HCT116 (cell line): ENCODE measurements around the gene BRD4. TPM values are rescaled to one million over a fixed set of nuclear protein-coding genes. Genes with fewer than 3 reads are reported as not detected.

Experiments
- ATAC-seq: fragments of 200-7000 bp; cut with Tn5 transposase; 2 replicates; pipeline ENCODE4 v1.9.1; 2020; ENCODE audit warnings: mild to moderate bottlenecking, moderate library complexity
- BruUV-seq: library from RNA; stranded (reverse); fragments of 400-500 nt; replicated peaks from 2 replicates; lab custom pipeline; 2021; lab: Mats Ljungman, UMichigan
- CTCF ChIA-PET: fragments of 300-600 bp; sonication (Branson Sonifier 250); formaldehyde crosslinking; loops from one replicate; lab custom pipeline; 2021; ENCODE audit warnings: antibody characterized with exemption; lab: Charles Lee
- POLR2A ChIA-PET: fragments of 300-600, 350-600 bp; sonication (Branson Sonifier 250); formaldehyde crosslinking; loops from one replicate; lab custom pipeline; 2021; ENCODE audit warnings: antibody characterized with exemption; lab: Charles Lee
- RAD21 ChIA-PET, 2 experiments: fragments of 300-600 bp; sonication (Branson Sonifier 250); formaldehyde crosslinking; loops; one replicate each; lab custom pipeline; 2023; ENCODE audit warnings: low total read pairs in 2 of 2; ENCODE audit not compliant: uncharacterized antibody in 2 of 2, unreplicated experiment in 2 of 2, low non-redundant PET in 1 of 2; lab: Charles Lee
- DNase-seq: peaks from one replicate; pipeline ENCODE4 v3.0.0-alpha.2; 2010; ENCODE audit warnings: low read depth, low spot score
- H2AFZ ChIP-seq: fragments of 200-600 bp; shearing (Covaris generic), sonication (generic); 2 replicates; pipeline ENCODE4 v1.6.1; 2017; ENCODE audit warnings: low read depth, mixed run types, mixed read lengths, antibody characterized with exemption, low read length; ENCODE audit not compliant: poor library complexity, severe bottlenecking
- H3K27ac ChIP-seq: 2 replicates; pipeline ENCODE4 v1.5.1; 2012; ENCODE audit warnings: low read depth, low read length
- H3K27me3 ChIP-seq: fragments of 200-600 bp; sonication (generic); 2 replicates; pipeline ENCODE4 v1.6.1; 2016; ENCODE audit warnings: mixed run types, low read length, mixed read lengths; ENCODE audit not compliant: insufficient read depth
- H3K36me3 ChIP-seq, 2 experiments: fragments of 200-500 bp in 1 of 2; fragments of 200-600 bp in 1 of 2; sonication (Bioruptor generic) in 1 of 2; sonication (generic) in 1 of 2; 2 replicates each; pipeline versions ENCODE4 v1.5.1 to v1.6.1; 2014 to 2016; ENCODE audit warnings: low read length in 2 of 2, inconsistent platforms in 1 of 2, mixed read lengths in 1 of 2, mixed run types in 1 of 2; ENCODE audit not compliant: insufficient read depth in 2 of 2, control insufficient read depth in 1 of 2
- H3K4me1 ChIP-seq, 2 experiments: fragments of 200-600 bp in 1 of 2; sonication (generic) in 1 of 2; 2 replicates each; pipeline versions ENCODE4 v1.5.1 to v1.6.1; 2012 to 2017; ENCODE audit warnings: low read length in 2 of 2, inconsistent platforms in 1 of 2, mild to moderate bottlenecking in 1 of 2, mixed read lengths in 1 of 2, mixed run types in 1 of 2, moderate library complexity in 1 of 2; ENCODE audit not compliant: insufficient read depth in 2 of 2, control insufficient read depth in 1 of 2
- H3K4me2 ChIP-seq: fragments of 200-600 bp; sonication (generic); 2 replicates; pipeline ENCODE4 v1.6.1; 2017; ENCODE audit warnings: mixed run types, low read length, mixed read lengths
- H3K4me3 ChIP-seq, 2 experiments: fragments of 200-600 bp in 1 of 2; sonication (generic) in 1 of 2; replicated peaks in 1 of 2; 2 replicates each; pipeline ENCODE4 v1.5.1; 2011 to 2016; ENCODE audit warnings: low read length in 2 of 2, control low read depth in 1 of 2, low read depth in 1 of 2, mild to moderate bottlenecking in 1 of 2, mixed read lengths in 1 of 2, mixed run types in 1 of 2
- H3K79me2 ChIP-seq: fragments of 200-600 bp; sonication (generic); 2 replicates; pipeline ENCODE4 v1.6.1; 2017; ENCODE audit warnings: mild to moderate bottlenecking, mixed run types, low read length, moderate library complexity, mixed read lengths; ENCODE audit not compliant: insufficient read depth
- H3K9ac ChIP-seq: fragments of 200-600 bp; sonication (generic); 2 replicates; pipeline ENCODE4 v1.6.1; 2016; ENCODE audit warnings: low read length, mixed read lengths
- H3K9me2 ChIP-seq: fragments of 200-600 bp; sonication (generic), shearing (Covaris generic); 2 replicates; pipeline ENCODE4 v1.6.1; 2017; ENCODE audit warnings: mixed run types, mild to moderate bottlenecking, moderate library complexity; ENCODE audit not compliant: insufficient read depth
- H3K9me3 ChIP-seq, 2 experiments: fragments of 200-500 bp in 1 of 2; fragments of 200-600 bp in 1 of 2; sonication (Bioruptor generic) in 1 of 2; sonication (generic) in 1 of 2; 2 replicates each; pipeline ENCODE4 v1.6.1; 2014 to 2017; ENCODE audit warnings: low read length in 2 of 2, mixed read lengths in 2 of 2, inconsistent platforms in 1 of 2, low read depth in 1 of 2, mild to moderate bottlenecking in 1 of 2, mixed run types in 1 of 2, moderate library complexity in 1 of 2; ENCODE audit not compliant: control insufficient read depth in 1 of 2, insufficient read depth in 1 of 2
- H4K20me1 ChIP-seq: fragments of 200-600 bp; sonication (generic), shearing (Covaris generic); 2 replicates; pipeline ENCODE4 v1.6.1; 2017; ENCODE audit warnings: mixed run types, mild to moderate bottlenecking, moderate library complexity; ENCODE audit not compliant: insufficient read depth
- CTCF ChIP-seq, 3 experiments: fragments of 200-600 bp in 1 of 3; sonication (generic) in 1 of 3; IDR thresholded peaks in 2 of 3; conservative IDR thresholded peaks in 1 of 3; 2 replicates each; pipeline ENCODE4 v1.5.1; 2012 to 2017; ENCODE audit warnings: low read depth in 2 of 3, low read length in 2 of 3, antibody characterized with exemption in 1 of 3, borderline replicate concordance in 1 of 3, control low read depth in 1 of 3, mild to moderate bottlenecking in 1 of 3, mixed read lengths in 1 of 3, mixed run types in 1 of 3, moderate library complexity in 1 of 3; ENCODE audit not compliant: insufficient read depth in 1 of 3
- RAD21 ChIP-seq: IDR thresholded peaks from 2 replicates; pipeline ENCODE4 v1.6.1; 2012; ENCODE audit warnings: low read depth, mild to moderate bottlenecking
- ZFX ChIP-seq: fragments of 450-650 bp; IDR thresholded peaks from 2 replicates; pipeline ENCODE4 v1.6.1; 2017
- intact Hi-C: fragments of 100-400 bp; cut with micrococcal nuclease; formaldehyde crosslinking; loops from 2 replicates; pipeline ENCODE4 v1.10.0; 2022
- total RNA-seq: library from RNA; stranded (reverse); gene quantifications from one replicate; pipeline ENCODE4 v1.2.1, GENCODE V29; 2021; ENCODE audit not compliant: unreplicated experiment

Gene BRD4
- total RNA-seq, 1 experiment from 2014 or later = 52.9 TPM

GRCh38 chr19:15243236-15243957, 88.9 kb downstream of the BRD4 start:
- CTCF ChIA-PET = no interaction called here
- no peaks in the 10 kb centered on the region for H3K27me3 ChIP-seq
- POLR2A ChIA-PET = no interaction called here
- no peaks in the 10 kb centered on the region for H3K79me2 ChIP-seq
- RAD21 ChIA-PET = no interaction called here
- ATAC-seq (no peak), DNase-seq (no peak)
- no peak for TF ChIP-seq CTCF (IDR thresholded peaks at IDR 0.05 in 2 of 3, conservative IDR thresholded peaks at IDR 0.05 in 1 of 3; ENCODE audit: borderline replicate concordance in 1 of 3, insufficient read depth in 1 of 3, low read depth in 2 of 3, low read length in 2 of 3)
- H3K27ac ChIP-seq = no peak overlapping the region
- no peaks in the 10 kb centered on the region for H3K9me3 ChIP-seq
- no peaks in the 10 kb centered on the region for H4K20me1 ChIP-seq
- peaks cover under 1 to 1% of the 10 kb centered on the region in 2 experiments; a peak in 2 of 4 replicates for H3K4me1 ChIP-seq
- intact Hi-C loops = no loop called here
- BruUV-seq = no TSS peak
- peaks cover 0 to 3% of the 10 kb centered on the region in 2 experiments; a peak in 1 of 4 replicates for H3K36me3 ChIP-seq
- no peak overlapping the region for H3K4me2 ChIP-seq
- H3K9ac ChIP-seq = no peak overlapping the region
- H3K9me2 ChIP-seq = no peaks in the 10 kb centered on the region
- H2AFZ ChIP-seq = no peak overlapping the region
- no peak overlapping the region for H3K4me3 ChIP-seq

- no peak overlapping the region for H3K9ac ChIP-seq
- no peak overlapping the region for H3K4me2 ChIP-seq
- no peaks in the 10 kb centered on the region for H3K9me2 ChIP-seq
- H4K20me1 ChIP-seq = no peaks in the 10 kb centered on the region
- BruUV-seq = no TSS peak
- no peaks in the 10 kb centered on the region for H3K79me2 ChIP-seq
- POLR2A ChIA-PET = no interaction called here
- H2AFZ ChIP-seq = no peak overlapping the region
- H3K27me3 ChIP-seq = no peaks in the 10 kb centered on the region
- RAD21 ChIA-PET = no interaction called here
- H3K4me1 ChIP-seq = no peaks in the 10 kb centered on the region
- H3K9me3 ChIP-seq = no peaks in the 10 kb centered on the region
- H3K36me3 ChIP-seq = peaks cover 0 to 4% of the 10 kb centered on the region in 2 experiments; a peak in 1 of 4 replicates
- no peak for TF ChIP-seq RAD21
- no peak for TF ChIP-seq ZFX
- TF ChIP-seq, all 23 proteins: peak for 0
- Histone ChIP-seq H3K4me3 (no peak overlapping the region), H3K27ac (no peak overlapping the region)
- intact Hi-C loops = no loop called here
- no peak for DNase-seq
- CTCF ChIA-PET = no interaction called here
- no peak for ATAC-seq
Observed at GRCh38 chr19:15241259-15241910, 91.0 kb downstream of the BRD4 start.
